K562 (cell line): ENCODE measurements around the gene CENPT. TPM values are rescaled to one million over a fixed set of nuclear protein-coding genes. Genes with fewer than 3 reads are reported as not detected.
A peak's percentile ranks its signal among the peaks of the same experiment; 100 is the strongest.

Source experiments
- ATAC-seq: fragments of 200-7000 bp; cut with Tn5 transposase; 3 replicates; pipeline ENCODE4 v1.9.1; 2020; ENCODE audit warnings: moderate library complexity
- BruUV-seq: library from RNA; stranded (reverse); fragments of 400-500 nt; replicated peaks from 2 replicates; lab custom pipeline; 2021; lab: Mats Ljungman, UMichigan
- CTCF ChIA-PET: fragments of 300-600 bp; formaldehyde crosslinking; extraction: SDS; loops from one replicate; lab custom pipeline; 2021; ENCODE audit warnings: low intra/inter-chr PET ratio; lab: Yijun Ruan, JAX
- POLR2A ChIA-PET: fragments of 300-600, 350-650 bp; sonication (Branson Sonifier 250); formaldehyde crosslinking; extraction: SDS; loops from one replicate; lab custom pipeline; 2021; ENCODE audit warnings: antibody characterized with exemption, inconsistent platforms; lab: Yijun Ruan, JAX
- DNase-seq, 4 experiments: peaks; one replicate each; pipeline versions ENCODE4 v3.0.0 to v3.0.0-alpha.2; 2011 to 2018; ENCODE audit warnings: low spot score in 3 of 4, mixed read lengths in 3 of 4; ENCODE audit errors: extremely low read depth in 1 of 4
- FAIRE-seq: peaks from 2 replicates; lab custom pipeline; 2011; peaks lifted over from hg19 to GRCh38; lab: Jason Lieb, UNC
- H2AFZ ChIP-seq: 2 replicates; pipeline ENCODE4 v1.6.0; 2011; ENCODE audit warnings: low read depth, low read length, control low read depth, inconsistent platforms
- H3K27ac ChIP-seq: fragments of 200-600 bp; 3 replicates; pipeline ENCODE4 v1.8.0; 2011; ENCODE audit warnings: low read depth, mild to moderate bottlenecking, control low read depth, inconsistent platforms, low read length, moderate library complexity, mixed read lengths; ENCODE audit errors: extremely low read depth
- H3K27me3 ChIP-seq, 2 experiments: fragments of 300-600 bp in 1 of 2; 2 replicates in 1 of 2; 3 replicates in 1 of 2; pipeline versions ENCODE4 v1.6.0 to v1.8.0; 2011; ENCODE audit warnings: inconsistent platforms in 2 of 2, low read length in 2 of 2, mild to moderate bottlenecking in 1 of 2, mixed read lengths in 1 of 2, moderate library complexity in 1 of 2; ENCODE audit not compliant: control insufficient read depth in 2 of 2, insufficient read depth in 2 of 2
- H3K36me3 ChIP-seq: fragments of 300-600 bp; 3 replicates; pipeline ENCODE4 v1.8.0; 2011; ENCODE audit warnings: mild to moderate bottlenecking, low read length, inconsistent platforms; ENCODE audit not compliant: control insufficient read depth, insufficient read depth
- H3K4me1 ChIP-seq, 2 experiments: fragments of 200-600 bp in 1 of 2; replicated peaks in 1 of 2; 2 replicates in 1 of 2; 3 replicates in 1 of 2; pipeline versions ENCODE4 v1.5.1 to v1.8.0; 2011; ENCODE audit warnings: inconsistent platforms in 2 of 2, low read length in 2 of 2, mild to moderate bottlenecking in 1 of 2, mixed read lengths in 1 of 2, moderate library complexity in 1 of 2; ENCODE audit not compliant: control insufficient read depth in 2 of 2, insufficient read depth in 2 of 2
- H3K4me2 ChIP-seq: 2 replicates; pipeline ENCODE4 v1.6.1; 2011; ENCODE audit warnings: low read length, control low read depth, inconsistent platforms, mixed read lengths; ENCODE audit not compliant: insufficient read depth
- H3K4me3 ChIP-seq: fragments of 200-600 bp; sonication (generic), shearing (Covaris generic); 2 replicates; pipeline ENCODE4 v1.5.1; 2016; ENCODE audit warnings: control low read depth, inconsistent platforms
- H3K79me2 ChIP-seq: fragments of 200-600 bp; 3 replicates; pipeline ENCODE4 v1.8.0; 2011; ENCODE audit warnings: low read length, inconsistent platforms; ENCODE audit not compliant: control insufficient read depth, insufficient read depth
- H3K9ac ChIP-seq, 2 experiments: 2 replicates each; pipeline versions ENCODE4 v1.6.0 to v1.6.1; 2011; ENCODE audit warnings: low read depth in 2 of 2, low read length in 2 of 2, control low read depth in 1 of 2, inconsistent platforms in 1 of 2, mild to moderate bottlenecking in 1 of 2, mixed read lengths in 1 of 2; ENCODE audit not compliant: insufficient read depth in 1 of 2
- H3K9me1 ChIP-seq: one replicate; pipeline ENCODE4 v1.6.0; 2011; ENCODE audit warnings: inconsistent platforms, mild to moderate bottlenecking, low read length, moderate library complexity; ENCODE audit not compliant: control insufficient read depth, insufficient read depth
- H3K9me3 ChIP-seq: replicated peaks from 2 replicates; pipeline ENCODE4 v1.5.1; 2011; ENCODE audit warnings: low read depth, low read length, inconsistent platforms; ENCODE audit not compliant: control insufficient read depth, insufficient read depth
- H4K20me1 ChIP-seq: replicated peaks from 2 replicates; pipeline ENCODE4 v1.6.1; 2011; ENCODE audit warnings: low read length, inconsistent platforms, mixed read lengths; ENCODE audit not compliant: control insufficient read depth, insufficient read depth
- EGR1 ChIP-seq: fragments of 450-650 bp; conservative IDR thresholded peaks from 2 replicates; pipeline ENCODE4 v1.6.1; 2017; ENCODE audit warnings: mild to moderate bottlenecking
- POLR2B ChIP-seq: fragments of 450-650 bp; IDR thresholded peaks from 2 replicates; pipeline ENCODE4 v1.6.1; 2018; ENCODE audit warnings: low read depth; ENCODE audit not compliant: partially characterized antibody
- POLR2G ChIP-seq: fragments of 200-400 bp; formaldehyde crosslinking; IDR thresholded peaks from 2 replicates; pipeline ENCODE4 v1.6.1; 2017; ENCODE audit warnings: low read depth, mild to moderate bottlenecking, antibody characterized with exemption, low read length, moderate library complexity
- RFX7 ChIP-seq: fragments of 250-450 bp; sonication (Bioruptor Pico); IDR thresholded peaks from 2 replicates; pipeline ENCODE4 v1.5.1; 2021; ENCODE audit warnings: mild to moderate bottlenecking
- WGBS: fragments of 100-300 bp; shearing (Covaris generic); methylation state at CpG from one replicate; pipeline ENCODE4 v1.1.6; 2016; ENCODE audit warnings: low coverage, mixed read lengths; ENCODE audit not compliant: insufficient coverage; ENCODE audit errors: missing lambda C conversion rate; 5-methylcytosine and 5-hydroxymethylcytosine counted together
- in situ Hi-C: fragments of 300-500 bp; cut with MboI; formaldehyde crosslinking; loops from 4 replicates; pipeline ENCODE4 v1.15.0; 2018; ENCODE audit warnings: inconsistent platforms, mixed read lengths
- intact Hi-C: fragments of 100-400 bp; cut with micrococcal nuclease; formaldehyde crosslinking; loops from 2 replicates; pipeline ENCODE4 v1.14.2; 2022
- polyA plus RNA-seq, 8 experiments: library from polyadenylated mRNA; depleted of rRNA in 4 of 8; stranded (reverse) in 5 of 8; unstranded in 3 of 8; fragments of >200 nt; fragmentation: Nextera tagmentation in 2 of 8; fragmentation: Illumina TruSeq in 1 of 8; extraction: Ambion mirVana in 2 of 8; extraction: Trizol in 1 of 8; gene quantifications; 2 replicates each; pipeline versions ENCODE4 v1.2.1 to v1.2.3, GENCODE V29; 2011 to 2014; ENCODE audit warnings: inconsistent platforms in 1 of 8, missing spikeins in 1 of 8
- total RNA-seq, 7 experiments: library from RNA; depleted of rRNA in 6 of 7; stranded (reverse); fragments of >200 nt in 6 of 7; fragmentation: Illumina TruSeq in 2 of 7; extraction: Trizol in 2 of 7; gene quantifications; 2 replicates each; pipeline versions ENCODE4 v1.2.1 to v1.2.3, GENCODE V29; 2011 to 2021; ENCODE audit warnings: low replicate concordance in 1 of 7
- TF ChIP-seq, protein P1 (sequence below): sonication (generic); formaldehyde crosslinking; IDR thresholded peaks from 2 replicates; pipeline ENCODE4 v1.8.1; 2023; ENCODE audit warnings: mild to moderate bottlenecking, missing genetic modification reagents

The CENPT gene
- total and polyA plus RNA-seq, 9 of the 15 experiments (the other 6 are each of a cell fraction or from before 2014, with no cell fraction given), result 3.6 to 94.2 (median 44.1) TPM

DNA sequence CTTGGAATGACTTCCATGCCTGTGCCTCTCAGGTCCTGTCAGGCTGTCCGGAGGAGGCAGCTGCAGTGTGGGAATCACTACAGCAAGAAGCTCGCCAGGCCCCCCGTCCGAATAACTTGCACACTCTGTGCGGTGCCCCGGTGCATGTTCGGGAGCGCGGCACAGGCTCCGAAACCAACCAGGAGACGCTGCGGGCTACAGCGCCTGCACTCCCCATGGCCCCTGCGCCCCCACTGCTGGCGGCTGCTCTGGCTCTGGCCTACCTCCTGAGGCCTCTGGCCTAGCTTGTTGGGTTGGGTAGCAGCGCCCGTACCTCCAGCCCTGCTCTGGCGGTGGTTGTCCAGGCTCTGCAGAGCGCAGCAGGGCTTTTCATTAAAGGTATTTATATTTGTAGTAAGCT lies 38.5 kb upstream of the CENPT start:
- H3K36me3 ChIP-seq, result peaks cover 42% of the 10 kb centered on the region; the same call in 2 of the 3 replicates
- no peak for TF ChIP-seq RFX7 (CRISPR knock-in tag)
- TF ChIP-seq, protein P1, sequence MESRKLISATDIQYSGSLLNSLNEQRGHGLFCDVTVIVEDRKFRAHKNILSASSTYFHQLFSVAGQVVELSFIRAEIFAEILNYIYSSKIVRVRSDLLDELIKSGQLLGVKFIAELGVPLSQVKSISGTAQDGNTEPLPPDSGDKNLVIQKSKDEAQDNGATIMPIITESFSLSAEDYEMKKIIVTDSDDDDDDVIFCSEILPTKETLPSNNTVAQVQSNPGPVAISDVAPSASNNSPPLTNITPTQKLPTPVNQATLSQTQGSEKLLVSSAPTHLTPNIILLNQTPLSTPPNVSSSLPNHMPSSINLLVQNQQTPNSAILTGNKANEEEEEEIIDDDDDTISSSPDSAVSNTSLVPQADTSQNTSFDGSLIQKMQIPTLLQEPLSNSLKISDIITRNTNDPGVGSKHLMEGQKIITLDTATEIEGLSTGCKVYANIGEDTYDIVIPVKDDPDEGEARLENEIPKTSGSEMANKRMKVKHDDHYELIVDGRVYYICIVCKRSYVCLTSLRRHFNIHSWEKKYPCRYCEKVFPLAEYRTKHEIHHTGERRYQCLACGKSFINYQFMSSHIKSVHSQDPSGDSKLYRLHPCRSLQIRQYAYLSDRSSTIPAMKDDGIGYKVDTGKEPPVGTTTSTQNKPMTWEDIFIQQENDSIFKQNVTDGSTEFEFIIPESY, result peak; percentile 88
- TF ChIP-seq POLR2G, result peak; percentile 59; the same call in 1 of the 2 replicates
- TF ChIP-seq EGR1, result no peak
- no peak for TF ChIP-seq POLR2B
- H3K9me1 ChIP-seq, result no peaks in the 10 kb centered on the region
- H3K27me3 ChIP-seq, result no peaks in the 10 kb centered on the region
- intact Hi-C loops, result loop anchor here (10.0 kb wide), 1 partner anchor 159 kb away; no protein-coding TSS in a partner anchor
- ATAC-seq (no peak), FAIRE-seq (no peak), DNase-seq (no peak)
- in situ Hi-C loops, result no loop called here
- POLR2A ChIA-PET, result interaction anchor here (0.6 to 4.1 kb wide), 4 partner anchors 10 to 51 kb away, joined by 3 to 15 read pairs (median 6); partner anchors contain the start of genes EDC4 and PSMB10
- WGBS, result 93% methylated on average over 18 of the region's 19 CpGs
- H3K9ac ChIP-seq, result peak overlapping the region in 1 of 2 experiments; percentile 50; a peak in 2 of 4 replicates
- no peak overlapping the region for H3K27ac ChIP-seq
- CTCF ChIA-PET, result no interaction called here
- no peak overlapping the region for H3K4me2 ChIP-seq
- H3K4me3 ChIP-seq, result no peak overlapping the region
- BruUV-seq, result no TSS peak
- H3K79me2 ChIP-seq, result no peaks in the 10 kb centered on the region
- no peak overlapping the region for H2AFZ ChIP-seq
- no peaks in the 10 kb centered on the region for H3K9me3 ChIP-seq
- H3K4me1 ChIP-seq, result peaks cover 9 to 43% of the 10 kb centered on the region in 2 experiments; a peak in 4 of 5 replicates
- peaks cover 19% of the 10 kb centered on the region for H4K20me1 ChIP-seq
